Stomach (tissue), 9 donors: ENCODE results near the gene ADCY9. TPM values are rescaled to one million over a fixed set of nuclear protein-coding genes. Genes with fewer than 3 reads are reported as not detected.

ENCODE experiments used
- DNase-seq, 2 donors: peaks; one replicate each; pipeline versions ENCODE4 v3.0.0 to v3.0.0-alpha.2; 2013 to 2019
- H3K27ac ChIP-seq, 5 donors: fragments of 200-600 bp in 4 of 5; sonication (generic) in 4 of 5; one replicate each; pipeline ENCODE4 v1.5.1; 2013 to 2019; ENCODE audit warnings: mild to moderate bottlenecking in 1 of 5, moderate library complexity in 1 of 5
- H3K27me3 ChIP-seq, 3 donors: fragments of 200-600 bp; sonication (generic); one replicate each; pipeline ENCODE4 v1.5.1; 2017 to 2019; ENCODE audit warnings: mixed run types in 1 of 3
- H3K36me3 ChIP-seq, 4 donors: fragments of 200-600 bp; sonication (generic); 1 replicate in 3 of 4; 2 replicates in 1 of 4; pipeline ENCODE4 v1.5.1; 2016 to 2019
- H3K4me1 ChIP-seq, 4 donors: fragments of 200-600 bp; sonication (generic); one replicate each; pipeline ENCODE4 v1.5.1; 2016 to 2019
- H3K4me3 ChIP-seq, 4 donors: fragments of 200-600 bp; sonication (generic) in 3 of 4; one replicate each; pipeline ENCODE4 v1.5.1; 2016 to 2019; ENCODE audit warnings: mild to moderate bottlenecking in 1 of 4
- H3K9me3 ChIP-seq, 4 donors: fragments of 200-600 bp; sonication (generic); one replicate each; pipeline ENCODE4 v1.5.1; 2016 to 2019
- EP300 ChIP-seq: sonication (generic); formaldehyde crosslinking; IDR thresholded peaks from one replicate; pipeline ENCODE4 v1.6.1; 2017; ENCODE audit warnings: antibody characterized with exemption
- POLR2A ChIP-seq, 4 donors: fragments of 450-650 bp; IDR thresholded peaks; one replicate each; pipeline ENCODE4 v1.6.1; 2016; ENCODE audit warnings: antibody characterized with exemption in 4 of 4, control low read depth in 2 of 4, mild to moderate bottlenecking in 1 of 4, moderate library complexity in 1 of 4
- POLR2AphosphoS5 ChIP-seq, 3 donors: sonication (generic); formaldehyde crosslinking; IDR thresholded peaks; one replicate each; pipeline ENCODE4 v1.6.1; 2016; ENCODE audit warnings: antibody characterized with exemption in 3 of 3
- WGBS, 5 donors: extraction: QIAGEN DNeasy Blood & Tissue Kit in 3 of 5; methylation state at CpG; one replicate each; pipeline versions ENCODE4 v1.1.5 to v1.1.7; 2013 to 2018; 5-methylcytosine and 5-hydroxymethylcytosine counted together
- intact Hi-C: fragments of 100-400 bp; cut with DNase I; formaldehyde crosslinking; loops from one replicate; pipeline ENCODE4 v1.15.1; 2023; ENCODE audit warnings: low total_unique reads
- polyA plus RNA-seq, 3 donors: library from polyadenylated mRNA; stranded (reverse); fragments of 200-250 nt; gene quantifications; one replicate each; pipeline ENCODE4 v1.2.3, GENCODE V29; 2013
- total RNA-seq, 5 donors: library from RNA; depleted of rRNA; stranded (reverse); fragments of >200 nt; gene quantifications; one replicate each; pipeline versions ENCODE4 v1.1.0 to v1.2.3, GENCODE V29; 2014 to 2016
- TF ChIP-seq, protein P1 (sequence below), 7 experiments: fragments of 450-650 bp in 4 of 7; fragments of 200-600 bp in 3 of 7; sonication (generic) in 3 of 7; IDR thresholded peaks; one replicate each; pipeline ENCODE4 v1.5.1; 2016 to 2019; ENCODE audit warnings: antibody characterized with exemption in 7 of 7, control low read depth in 2 of 7, mild to moderate bottlenecking in 1 of 7
- donor health status: healthy with polysubstance abuse.
- donor health status: Bipolar disorder and iron deficiency.
- donor health status: healthy.

ADCY9 gene
- total and polyA plus RNA-seq, 8 donors = 1.7 to 55.0 (median 12.9) TPM

DNA sequence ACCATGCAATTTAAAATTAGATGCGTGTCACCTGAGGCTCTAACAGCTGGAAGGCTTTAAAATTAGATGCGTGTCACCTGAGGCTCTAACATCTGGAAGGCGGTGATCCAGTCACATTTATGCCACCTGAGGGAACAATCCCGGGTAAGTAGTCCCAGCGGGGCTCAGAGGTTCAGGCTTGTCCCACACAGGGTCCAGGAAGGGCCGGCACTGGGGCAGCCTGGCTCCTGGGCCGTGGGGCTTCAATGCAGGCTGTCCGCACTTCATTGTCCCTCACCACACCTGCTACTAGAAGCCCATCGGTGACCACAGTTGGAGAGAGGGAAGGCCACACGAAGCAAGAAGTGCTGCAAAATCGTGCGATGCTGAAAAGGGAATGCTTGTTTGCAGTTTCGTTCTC lies 15.4 kb upstream of the ADCY9 start:
- H3K9me3 ChIP-seq = no peaks in the 10 kb centered on the region
- intact Hi-C loops = no loop called here
- DNase-seq = no peak
- no peak overlapping the region for H3K4me3 ChIP-seq
- TF ChIP-seq EP300 (no peak), POLR2A (IDR thresholded peaks at IDR 0.05) (no peak), POLR2AphosphoS5 (IDR thresholded peaks at IDR 0.05) (no peak)
- TF ChIP-seq, protein P1, sequence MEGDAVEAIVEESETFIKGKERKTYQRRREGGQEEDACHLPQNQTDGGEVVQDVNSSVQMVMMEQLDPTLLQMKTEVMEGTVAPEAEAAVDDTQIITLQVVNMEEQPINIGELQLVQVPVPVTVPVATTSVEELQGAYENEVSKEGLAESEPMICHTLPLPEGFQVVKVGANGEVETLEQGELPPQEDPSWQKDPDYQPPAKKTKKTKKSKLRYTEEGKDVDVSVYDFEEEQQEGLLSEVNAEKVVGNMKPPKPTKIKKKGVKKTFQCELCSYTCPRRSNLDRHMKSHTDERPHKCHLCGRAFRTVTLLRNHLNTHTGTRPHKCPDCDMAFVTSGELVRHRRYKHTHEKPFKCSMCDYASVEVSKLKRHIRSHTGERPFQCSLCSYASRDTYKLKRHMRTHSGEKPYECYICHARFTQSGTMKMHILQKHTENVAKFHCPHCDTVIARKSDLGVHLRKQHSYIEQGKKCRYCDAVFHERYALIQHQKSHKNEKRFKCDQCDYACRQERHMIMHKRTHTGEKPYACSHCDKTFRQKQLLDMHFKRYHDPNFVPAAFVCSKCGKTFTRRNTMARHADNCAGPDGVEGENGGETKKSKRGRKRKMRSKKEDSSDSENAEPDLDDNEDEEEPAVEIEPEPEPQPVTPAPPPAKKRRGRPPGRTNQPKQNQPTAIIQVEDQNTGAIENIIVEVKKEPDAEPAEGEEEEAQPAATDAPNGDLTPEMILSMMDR (IDR thresholded peaks at IDR 0.05) = no peak
- peaks cover 0 to 6% (median 0%) of the 10 kb centered on the region in 4 donors for H3K4me1 ChIP-seq
- H3K27me3 ChIP-seq = no peaks in the 10 kb centered on the region
- H3K36me3 ChIP-seq = no peaks in the 10 kb centered on the region
- WGBS, 5 donors = 66 to 76% (median 74%) methylated on average over 10 to 13 of the region's 13 CpGs
- no peak overlapping the region for H3K27ac ChIP-seq

DNA sequence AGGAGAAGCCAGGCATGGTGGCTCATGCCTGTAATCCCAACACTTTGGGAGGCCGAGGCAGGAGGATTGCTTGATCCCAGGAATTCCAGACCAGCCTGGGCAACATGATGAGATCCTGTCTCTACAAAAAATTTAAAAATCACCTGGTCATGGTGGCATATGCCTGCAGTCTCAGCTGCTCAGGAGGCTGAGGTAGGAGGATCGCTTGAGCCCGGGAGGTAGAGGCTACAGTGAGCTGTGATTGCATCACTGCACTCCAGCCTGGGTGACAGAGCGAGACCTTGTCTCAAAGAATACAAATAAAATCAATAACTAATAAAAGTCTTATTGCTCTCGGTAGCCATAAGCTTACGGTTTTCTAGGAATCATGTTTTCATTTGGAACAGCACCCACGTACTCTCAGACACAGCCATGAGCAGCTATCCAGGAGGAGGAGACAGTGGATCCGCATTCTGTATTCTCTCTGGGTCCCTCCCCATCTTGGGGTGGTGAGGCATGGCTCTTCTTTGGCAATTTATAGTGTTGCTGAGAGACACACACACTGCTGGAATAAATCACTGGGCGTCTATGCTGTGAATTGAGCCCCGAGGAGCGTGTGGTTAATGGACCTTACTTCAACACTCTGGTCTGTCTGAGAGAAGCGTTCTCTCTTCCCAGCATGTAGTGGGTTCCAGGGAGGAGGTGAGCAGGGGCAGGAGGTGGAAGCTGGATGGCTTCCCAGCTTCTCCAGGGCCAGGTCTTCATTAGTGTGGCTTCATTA lies 8.5 kb upstream of the ADCY9 start:
- Histone ChIP-seq H3K4me3 (no peak overlapping the region), H3K36me3 (no peaks in the 10 kb centered on the region), H3K4me1 (no peaks in the 10 kb centered on the region), H3K9me3 (no peaks in the 10 kb centered on the region), H3K27me3 (peaks cover 0 to 4% (median 0%) of the 10 kb centered on the region in 3 donors), H3K27ac (no peak overlapping the region)
- no peak for DNase-seq
- WGBS, 5 donors = 85 to 92% (median 89%) methylated on average over 12 of the region's 12 CpGs
- intact Hi-C loops = no loop called here
- no peak for TF ChIP-seq POLR2AphosphoS5 (IDR thresholded peaks at IDR 0.05)
- TF ChIP-seq, protein P1 (IDR thresholded peaks at IDR 0.05) = no peak
- no peak for TF ChIP-seq POLR2A (IDR thresholded peaks at IDR 0.05)
- no peak for TF ChIP-seq EP300

DNA sequence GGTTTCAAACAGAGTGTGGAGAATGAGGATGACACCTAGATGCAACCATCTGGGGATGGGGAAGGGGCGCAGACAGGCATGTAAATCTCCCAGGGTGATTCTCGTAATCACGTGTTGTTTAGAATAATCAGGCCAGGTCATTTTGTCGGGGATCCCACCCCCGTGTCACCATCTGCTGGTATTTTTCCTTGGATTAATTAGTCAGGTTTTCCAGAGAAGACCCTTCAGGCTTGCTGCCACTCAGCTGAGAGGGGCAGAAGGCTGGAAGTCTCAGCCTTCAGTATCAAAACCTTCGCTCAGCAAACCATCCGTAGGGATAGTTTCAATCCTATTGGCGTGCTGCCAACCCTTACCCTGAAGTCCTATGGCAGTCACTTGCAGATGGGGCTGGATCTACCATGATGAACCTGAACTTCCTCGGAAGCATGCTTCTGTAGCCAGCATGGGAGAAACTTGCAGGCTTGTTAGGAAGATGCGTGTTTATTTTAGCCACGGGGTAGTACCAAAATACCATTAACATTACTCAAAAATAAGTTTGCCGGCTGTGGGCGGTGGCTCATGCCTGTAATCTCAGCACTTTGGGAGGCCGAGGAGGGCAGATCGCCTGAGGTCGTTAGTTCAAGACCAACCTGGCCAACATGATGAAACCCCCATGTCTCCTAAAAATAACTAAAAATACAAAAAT lies 7.5 kb upstream of the ADCY9 start:
- Histone ChIP-seq H3K4me1 (no peaks in the 10 kb centered on the region), H3K27me3 (peaks cover 0 to 4% (median 0%) of the 10 kb centered on the region in 3 donors), H3K4me3 (no peak overlapping the region), H3K9me3 (no peaks in the 10 kb centered on the region), H3K36me3 (no peaks in the 10 kb centered on the region), H3K27ac (no peak overlapping the region)
- DNase-seq = no peak
- WGBS, 5 donors = 62 to 70% (median 70%) methylated on average over 16 of the region's 16 CpGs
- TF ChIP-seq, protein P1 (IDR thresholded peaks at IDR 0.05) = no peak
- no peak for TF ChIP-seq POLR2A (IDR thresholded peaks at IDR 0.05)
- no peak for TF ChIP-seq POLR2AphosphoS5 (IDR thresholded peaks at IDR 0.05)
- TF ChIP-seq EP300 = no peak
- intact Hi-C loops = no loop called here

DNA sequence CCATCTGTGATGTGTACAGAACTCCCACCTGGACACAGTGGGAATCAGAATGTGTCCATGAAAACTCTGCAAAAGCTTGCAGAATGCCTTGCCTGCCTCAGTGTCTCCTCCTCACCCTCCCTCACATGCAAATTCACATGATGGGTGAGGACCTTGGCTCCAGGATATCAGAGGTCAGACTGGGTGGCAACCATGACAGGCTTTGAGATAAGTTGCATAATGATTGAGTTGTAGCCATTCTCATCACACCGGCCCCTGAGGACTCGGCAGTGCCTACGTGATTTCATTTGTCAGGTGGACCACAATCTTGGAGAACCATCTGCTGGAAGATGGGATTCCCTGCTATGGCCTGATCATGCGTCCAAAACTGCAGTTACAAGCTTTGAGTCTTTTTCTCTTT lies 3.9 kb upstream of the ADCY9 start:
- H3K27me3 ChIP-seq = peaks cover 0 to 8% (median 0%) of the 10 kb centered on the region in 3 donors
- TF ChIP-seq POLR2AphosphoS5 (IDR thresholded peaks at IDR 0.05) = no peak
- TF ChIP-seq, protein P1 (IDR thresholded peaks at IDR 0.05) = no peak
- TF ChIP-seq POLR2A (IDR thresholded peaks at IDR 0.05) = no peak
- TF ChIP-seq EP300 = no peak
- WGBS, 5 donors = 72 to 93% (median 85%) methylated on average over 4 of the region's 4 CpGs
- no peak for DNase-seq
- intact Hi-C loops = no loop called here
- peaks cover 9 to 13% (median 12%) of the 10 kb centered on the region in 4 donors for H3K4me1 ChIP-seq
- no peak overlapping the region for H3K27ac ChIP-seq
- H3K4me3 ChIP-seq = no peak overlapping the region
- no peaks in the 10 kb centered on the region for H3K9me3 ChIP-seq
- H3K36me3 ChIP-seq = no peaks in the 10 kb centered on the region
